ENCODE results near the gene FAM53B. TPM values are rescaled to one million over a fixed set of nuclear protein-coding genes. Genes with fewer than 3 reads are reported as not detected.
A peak's percentile ranks its signal among the peaks of the same experiment; 100 is the strongest.

The FAM53B gene
- total and polyA plus RNA-seq, 4 donors: 14.6 to 45.4 (median 18.2) TPM

GRCh38 chr10:124637091-124637700, 107.0 kb downstream of the FAM53B start:
- peaks cover 17 to 39% (median 31%) of the 10 kb centered on the region in 5 donors for H3K4me1 ChIP-seq (ENCODE audit: control insufficient read depth in 5 of 5, insufficient read depth in 5 of 5, low read length in 5 of 5)

GRCh38 chr10:124636271-124636995, 107.7 kb downstream of the FAM53B start:
- no peaks in the 10 kb centered on the region for H3K36me3 ChIP-seq (ENCODE audit: control insufficient read depth in 4 of 4, insufficient read depth in 4 of 4, low read length in 4 of 4)

More at GRCh38 chr10:124637091-124637700, 107.0 kb downstream of the FAM53B start:
- 95 to 96% methylated on average over 14 of the region's 14 CpGs for WGBS, 2 donors
- no peaks in the 10 kb centered on the region for H3K9me3 ChIP-seq (ENCODE audit: control insufficient read depth in 4 of 4, insufficient read depth in 3 of 4, low read length in 3 of 4)
- ATAC-seq (ENCODE audit: insufficient read depth, low FRiP score) (no peak), DNase-seq (no peak)
- H3K36me3 ChIP-seq (ENCODE audit: control insufficient read depth in 4 of 4, insufficient read depth in 4 of 4, low read length in 4 of 4): peaks cover 0 to 3% (median 1%) of the 10 kb centered on the region in 4 donors
- TF ChIP-seq CTCF (IDR thresholded peaks at IDR 0.05; ENCODE audit: control extremely low read depth, extremely low read depth): no peak
- no peaks in the 10 kb centered on the region for H3K27me3 ChIP-seq (ENCODE audit: control insufficient read depth in 3 of 3, insufficient read depth in 3 of 3, low read length in 2 of 3)
- no peak overlapping the region for H3K4me3 ChIP-seq
- no peak overlapping the region for H3K9ac ChIP-seq (ENCODE audit: insufficient read depth in 1 of 2, low read length in 2 of 2)
- H3K27ac ChIP-seq (ENCODE audit: low read depth in 1 of 2, low read length in 1 of 2): no peak overlapping the region

GRCh38 chr10:124632566-124632965, 111.6 kb downstream of the FAM53B start:
- Histone ChIP-seq H3K4me3 (no peak overlapping the region), H3K27ac (ENCODE audit: low read depth in 1 of 2, low read length in 1 of 2) (peak overlapping the region in 1 of 2 donors; percentile 86), H3K4me1 (ENCODE audit: control insufficient read depth in 5 of 5, insufficient read depth in 5 of 5, low read length in 5 of 5) (peaks cover 10 to 36% (median 20%) of the 10 kb centered on the region in 5 donors), H3K9me3 (ENCODE audit: control insufficient read depth in 4 of 4, insufficient read depth in 3 of 4, low read length in 3 of 4) (no peaks in the 10 kb centered on the region), H3K9ac (ENCODE audit: insufficient read depth in 1 of 2, low read length in 2 of 2) (no peak overlapping the region), H3K27me3 (ENCODE audit: control insufficient read depth in 3 of 3, insufficient read depth in 3 of 3, low read length in 2 of 3) (no peaks in the 10 kb centered on the region), H3K36me3 (ENCODE audit: control insufficient read depth in 4 of 4, insufficient read depth in 4 of 4, low read length in 4 of 4) (no peaks in the 10 kb centered on the region)
- WGBS, 2 donors: 55 to 82% methylated on average over 10 of the region's 10 CpGs
- DNase-seq: peak; percentile 93 to 97 (median 95)
- ATAC-seq (ENCODE audit: insufficient read depth, low FRiP score): no peak
- no peak for TF ChIP-seq CTCF (IDR thresholded peaks at IDR 0.05; ENCODE audit: control extremely low read depth, extremely low read depth)

More at GRCh38 chr10:124636271-124636995, 107.7 kb downstream of the FAM53B start:
- Histone ChIP-seq H3K9me3 (ENCODE audit: control insufficient read depth in 4 of 4, insufficient read depth in 3 of 4, low read length in 3 of 4) (no peaks in the 10 kb centered on the region), H3K9ac (ENCODE audit: insufficient read depth in 1 of 2, low read length in 2 of 2) (no peak overlapping the region), H3K27me3 (ENCODE audit: control insufficient read depth in 3 of 3, insufficient read depth in 3 of 3, low read length in 2 of 3) (no peaks in the 10 kb centered on the region), H3K27ac (ENCODE audit: low read depth in 1 of 2, low read length in 1 of 2) (no peak overlapping the region), H3K4me3 (no peak overlapping the region), H3K4me1 (ENCODE audit: control insufficient read depth in 5 of 5, insufficient read depth in 5 of 5, low read length in 5 of 5) (peaks cover 10 to 37% (median 29%) of the 10 kb centered on the region in 5 donors)
- WGBS, 2 donors: 81 to 85% methylated on average over 19 of the region's 19 CpGs
- no peak for TF ChIP-seq CTCF (IDR thresholded peaks at IDR 0.05; ENCODE audit: control extremely low read depth, extremely low read depth)
- no peak for DNase-seq
- ATAC-seq (ENCODE audit: insufficient read depth, low FRiP score): no peak
